HG03558 (cell line): Measurements from ENCODE around the gene C6orf47.

ENCODE experiments used
- ATAC-seq: cut with Tn5 transposase; IDR thresholded peaks from one replicate; pipeline ENCODE4 v1.9.1; 2021; ENCODE audit warnings: moderate number of reproducible peaks; ENCODE audit not compliant: unreplicated experiment; ENCODE audit errors: extremely low read depth

The C6orf47 gene

GRCh38 chr6:31620586-31621319 is 39.8 kb downstream of the C6orf47 start, which contains the start of gene PRRC2A:
TSS of gene PRRC2A (plus strand) at chr6:31620715. CDS start at chr6:31622790, 2,075 bp downstream.
- ATAC-seq: peak; percentile 19

GRCh38 chr6:31619805-31620585 is 40.6 kb downstream of the C6orf47 start:
- ATAC-seq: peak; percentile 68

GRCh38 chr6:31617010-31617409 is 43.6 kb downstream of the C6orf47 start:
- ATAC-seq: no peak

- no peak for ATAC-seq
Measured at GRCh38 chr6:31615748-31616147, 44.8 kb downstream of the C6orf47 start.

- no peak for ATAC-seq
Measured at GRCh38 chr6:31614684-31615578, 45.6 kb downstream of the C6orf47 start, which contains the start of gene AIF1. TSS of gene AIF1 (plus strand) at chr6:31615234. CDS start at chr6:31615330, 96 bp downstream.

- no peak for ATAC-seq
Measured at GRCh38 chr6:31614075-31614619, 46.4 kb downstream of the C6orf47 start.

- no peak for ATAC-seq
Measured at GRCh38 chr6:31610968-31611367, 49.6 kb downstream of the C6orf47 start.

GRCh38 chr6:31609519-31610406 is 50.8 kb downstream of the C6orf47 start:
- ATAC-seq: no peak
